HepG2 (cell line): ENCODE measurements around the gene WNK4. TPM values are rescaled to one million over a fixed set of nuclear protein-coding genes. Genes with fewer than 3 reads are reported as not detected.

Source experiments
- AKAP8 ChIP-seq: sonication (generic); formaldehyde crosslinking; IDR thresholded peaks from 2 replicates; pipeline ENCODE4 v1.5.1; 2020; ENCODE audit warnings: mild to moderate bottlenecking, missing genetic modification reagents
- ARHGAP35 ChIP-seq: sonication (generic); formaldehyde crosslinking; IDR thresholded peaks from 2 replicates; pipeline ENCODE4 v1.9.0; 2022; ENCODE audit warnings: mild to moderate bottlenecking, inconsistent platforms, moderate library complexity, missing genetic modification reagents, borderline replicate concordance
- CCDC6 ChIP-seq: sonication (generic); formaldehyde crosslinking; IDR thresholded peaks from 2 replicates; pipeline ENCODE4 v1.8.1; 2022; ENCODE audit warnings: mild to moderate bottlenecking, missing genetic modification reagents, moderate library complexity
- CEBPB ChIP-seq: IDR thresholded peaks from 2 replicates; pipeline ENCODE4 v1.6.1; 2011; ENCODE audit warnings: low read depth, low read length, improper control_type of control experiment, borderline replicate concordance
- FLYWCH1 ChIP-seq: sonication (generic); formaldehyde crosslinking; IDR thresholded peaks from 2 replicates; pipeline ENCODE4 v1.8.1; 2023; ENCODE audit warnings: mild to moderate bottlenecking, missing genetic modification reagents
- FOSL1 ChIP-seq: sonication (generic); formaldehyde crosslinking; IDR thresholded peaks from 2 replicates; pipeline ENCODE4 v1.9.0; 2021; ENCODE audit warnings: missing genetic modification reagents, borderline replicate concordance
- FOXC1 ChIP-seq: sonication (generic); formaldehyde crosslinking; IDR thresholded peaks from 2 replicates; pipeline ENCODE4 v1.8.0; 2022; ENCODE audit warnings: mild to moderate bottlenecking, missing genetic modification reagents, borderline replicate concordance
- FOXP1 ChIP-seq, 2 experiments: fragments of 450-650 bp in 1 of 2; IDR thresholded peaks; 2 replicates each; pipeline ENCODE4 v1.6.1; 2017 to 2018; ENCODE audit warnings: antibody characterized with exemption in 1 of 2
- HOXA3 ChIP-seq: sonication (generic); formaldehyde crosslinking; IDR thresholded peaks from 2 replicates; pipeline ENCODE4 v1.5.0; 2020; ENCODE audit warnings: missing genetic modification reagents
- HOXA9 ChIP-seq: sonication (generic); formaldehyde crosslinking; IDR thresholded peaks from 2 replicates; pipeline ENCODE4 v1.8.1; 2022; ENCODE audit warnings: missing genetic modification reagents, mild to moderate bottlenecking, moderate library complexity, borderline replicate concordance
- IRF2 ChIP-seq: IDR thresholded peaks from 2 replicates; pipeline ENCODE4 v1.6.1; 2018; ENCODE audit warnings: missing genetic modification reagents, missing compliant biosample characterization
- JARID2 ChIP-seq: sonication (generic); formaldehyde crosslinking; IDR thresholded peaks from 2 replicates; pipeline ENCODE4 v1.8.1; 2023; ENCODE audit warnings: missing genetic modification reagents, inconsistent platforms; ENCODE audit not compliant: insufficient replicate concordance
- NCOR1 ChIP-seq: fragments of 200-600 bp; sonication (generic); IDR thresholded peaks from 2 replicates; pipeline ENCODE4 v1.7.0; 2017; ENCODE audit warnings: antibody characterized with exemption, low read length, borderline replicate concordance
- NFKB2 ChIP-seq: sonication (generic); formaldehyde crosslinking; IDR thresholded peaks from 2 replicates; pipeline ENCODE4 v1.4.0; 2020; ENCODE audit warnings: missing genetic modification reagents, borderline replicate concordance
- RAD51 ChIP-seq: fragments of 450-650 bp; IDR thresholded peaks from 2 replicates; pipeline ENCODE4 v1.6.1; 2016; ENCODE audit warnings: borderline replicate concordance
- RARA ChIP-seq: IDR thresholded peaks from 2 replicates; pipeline ENCODE4 v1.6.1; 2016; ENCODE audit warnings: missing genetic modification reagents, missing compliant biosample characterization
- RBM39 ChIP-seq: fragments of 200-400 bp; formaldehyde crosslinking; IDR thresholded peaks from one replicate; pipeline ENCODE4 v1.6.1; 2018; ENCODE audit warnings: antibody characterized with exemption, mild to moderate bottlenecking, low read depth, low read length; ENCODE audit not compliant: poor library complexity, severe bottlenecking
- SAP130 ChIP-seq: IDR thresholded peaks from 2 replicates; pipeline ENCODE4 v1.6.1; 2016; ENCODE audit warnings: low read depth
- SIN3A ChIP-seq: IDR thresholded peaks from 2 replicates; pipeline ENCODE4 v1.6.1; 2011; ENCODE audit warnings: low read depth, mild to moderate bottlenecking, control low read depth, low read length, borderline replicate concordance
- ZNF234 ChIP-seq: sonication (generic); formaldehyde crosslinking; conservative IDR thresholded peaks from 2 replicates; pipeline ENCODE4 v1.5.1; 2020; ENCODE audit warnings: mild to moderate bottlenecking, missing genetic modification reagents
- ZNF263 ChIP-seq: sonication (generic); formaldehyde crosslinking; IDR thresholded peaks from 2 replicates; pipeline ENCODE4 v1.4.0; 2020; ENCODE audit warnings: missing genetic modification reagents
- polyA plus RNA-seq, 8 experiments: library from polyadenylated mRNA; depleted of rRNA in 3 of 8; stranded (reverse) in 7 of 8; unstranded in 1 of 8; fragments of >200 nt; fragmentation: Illumina TruSeq in 4 of 8; extraction: Trizol in 4 of 8; gene quantifications; 2 replicates each; pipeline versions ENCODE4 v1.2.1 to v1.2.3, GENCODE V29; 2011 to 2016; ENCODE audit warnings: low read depth in 4 of 8, missing spikeins in 1 of 8, mixed read lengths in 1 of 8; ENCODE audit not compliant: insufficient read depth in 1 of 8
- total RNA-seq, 5 experiments: library from RNA; depleted of rRNA; stranded (reverse); fragments of >200 nt; fragmentation: Illumina TruSeq; extraction: Trizol; gene quantifications; 2 replicates each; pipeline ENCODE4 v1.2.3, GENCODE V29; 2016; ENCODE audit warnings: low read depth in 1 of 5
- TF ChIP-seq, protein P1 (sequence below): sonication (generic); formaldehyde crosslinking; IDR thresholded peaks from 2 replicates; pipeline ENCODE4 v1.4.0; 2020; ENCODE audit warnings: missing genetic modification reagents
- TF ChIP-seq, protein P2 (sequence below): sonication (generic); formaldehyde crosslinking; IDR thresholded peaks from 2 replicates; pipeline ENCODE4 v1.5.1; 2020; ENCODE audit warnings: missing genetic modification reagents, mild to moderate bottlenecking, borderline replicate concordance
- TF ChIP-seq, protein P3 (sequence below): fragments of 450-650 bp; IDR thresholded peaks from 2 replicates; pipeline ENCODE4 v1.6.1; 2017
- TF ChIP-seq, protein P4 (sequence below): sonication (generic); formaldehyde crosslinking; IDR thresholded peaks from 2 replicates; pipeline ENCODE4 v1.4.0; 2020; ENCODE audit warnings: mild to moderate bottlenecking, missing genetic modification reagents
- TF ChIP-seq, protein P5 (sequence below): sonication (generic); formaldehyde crosslinking; IDR thresholded peaks from 2 replicates; pipeline ENCODE4 v1.5.0; 2020; ENCODE audit warnings: missing genetic modification reagents

Gene WNK4
- total and polyA plus RNA-seq, 2 of the 13 experiments (the other 11 are each of a cell fraction or from before 2014, with no cell fraction given): 2.7 to 13.7 TPM

DNA sequence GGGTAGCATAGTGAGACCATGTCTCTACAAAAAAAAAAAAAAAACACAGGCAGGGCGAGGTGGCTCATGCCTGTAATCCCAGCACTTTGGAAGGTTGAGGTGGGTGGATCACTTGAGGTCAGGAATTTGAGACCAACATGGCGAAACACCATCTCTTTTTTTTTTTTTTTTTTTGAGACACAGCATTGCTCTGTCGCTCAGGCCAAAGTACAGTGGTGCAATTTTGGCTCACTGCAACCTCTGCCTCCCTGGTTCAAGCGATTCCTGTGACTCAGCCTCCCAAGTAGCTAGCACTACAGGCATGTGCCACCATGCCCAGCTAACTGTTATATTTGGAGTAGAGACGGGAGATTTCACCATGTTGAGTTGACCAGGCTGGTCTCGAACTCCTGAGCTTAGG lies 14.3 kb upstream of the WNK4 start (continued):
- no peak for TF ChIP-seq SIN3A
- 0 out of 2 replicates have a peak, but pooled peaks have one; percentile 10 for TF ChIP-seq RARA (CRISPR knock-in tag)
- 0 out of 2 replicates have a peak, but pooled peaks have one; percentile 37 for TF ChIP-seq SAP130 (CRISPR knock-in tag)
- TF ChIP-seq, protein P1, sequence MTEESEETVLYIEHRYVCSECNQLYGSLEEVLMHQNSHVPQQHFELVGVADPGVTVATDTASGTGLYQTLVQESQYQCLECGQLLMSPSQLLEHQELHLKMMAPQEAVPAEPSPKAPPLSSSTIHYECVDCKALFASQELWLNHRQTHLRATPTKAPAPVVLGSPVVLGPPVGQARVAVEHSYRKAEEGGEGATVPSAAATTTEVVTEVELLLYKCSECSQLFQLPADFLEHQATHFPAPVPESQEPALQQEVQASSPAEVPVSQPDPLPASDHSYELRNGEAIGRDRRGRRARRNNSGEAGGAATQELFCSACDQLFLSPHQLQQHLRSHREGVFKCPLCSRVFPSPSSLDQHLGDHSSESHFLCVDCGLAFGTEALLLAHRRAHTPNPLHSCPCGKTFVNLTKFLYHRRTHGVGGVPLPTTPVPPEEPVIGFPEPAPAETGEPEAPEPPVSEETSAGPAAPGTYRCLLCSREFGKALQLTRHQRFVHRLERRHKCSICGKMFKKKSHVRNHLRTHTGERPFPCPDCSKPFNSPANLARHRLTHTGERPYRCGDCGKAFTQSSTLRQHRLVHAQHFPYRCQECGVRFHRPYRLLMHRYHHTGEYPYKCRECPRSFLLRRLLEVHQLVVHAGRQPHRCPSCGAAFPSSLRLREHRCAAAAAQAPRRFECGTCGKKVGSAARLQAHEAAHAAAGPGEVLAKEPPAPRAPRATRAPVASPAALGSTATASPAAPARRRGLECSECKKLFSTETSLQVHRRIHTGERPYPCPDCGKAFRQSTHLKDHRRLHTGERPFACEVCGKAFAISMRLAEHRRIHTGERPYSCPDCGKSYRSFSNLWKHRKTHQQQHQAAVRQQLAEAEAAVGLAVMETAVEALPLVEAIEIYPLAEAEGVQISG (CRISPR knock-in tag): no peak
- no peak for TF ChIP-seq NFKB2 (CRISPR knock-in tag)
- peak; percentile 71; the same call in 1 of the 2 replicates for TF ChIP-seq CEBPB
- 0 out of 2 replicates have a peak, but pooled peaks have one; percentile 2 for TF ChIP-seq RAD51
- no peak for TF ChIP-seq ARHGAP35 (CRISPR knock-in tag)
- TF ChIP-seq FOSL1 (CRISPR knock-in tag): no peak
- TF ChIP-seq FOXC1 (CRISPR knock-in tag): no peak
- TF ChIP-seq RBM39: no peak
- TF ChIP-seq, protein P2, sequence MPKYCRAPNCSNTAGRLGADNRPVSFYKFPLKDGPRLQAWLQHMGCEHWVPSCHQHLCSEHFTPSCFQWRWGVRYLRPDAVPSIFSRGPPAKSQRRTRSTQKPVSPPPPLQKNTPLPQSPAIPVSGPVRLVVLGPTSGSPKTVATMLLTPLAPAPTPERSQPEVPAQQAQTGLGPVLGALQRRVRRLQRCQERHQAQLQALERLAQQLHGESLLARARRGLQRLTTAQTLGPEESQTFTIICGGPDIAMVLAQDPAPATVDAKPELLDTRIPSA: no peak
- TF ChIP-seq ZNF234 (CRISPR knock-in tag): no peak
- TF ChIP-seq, protein P3, sequence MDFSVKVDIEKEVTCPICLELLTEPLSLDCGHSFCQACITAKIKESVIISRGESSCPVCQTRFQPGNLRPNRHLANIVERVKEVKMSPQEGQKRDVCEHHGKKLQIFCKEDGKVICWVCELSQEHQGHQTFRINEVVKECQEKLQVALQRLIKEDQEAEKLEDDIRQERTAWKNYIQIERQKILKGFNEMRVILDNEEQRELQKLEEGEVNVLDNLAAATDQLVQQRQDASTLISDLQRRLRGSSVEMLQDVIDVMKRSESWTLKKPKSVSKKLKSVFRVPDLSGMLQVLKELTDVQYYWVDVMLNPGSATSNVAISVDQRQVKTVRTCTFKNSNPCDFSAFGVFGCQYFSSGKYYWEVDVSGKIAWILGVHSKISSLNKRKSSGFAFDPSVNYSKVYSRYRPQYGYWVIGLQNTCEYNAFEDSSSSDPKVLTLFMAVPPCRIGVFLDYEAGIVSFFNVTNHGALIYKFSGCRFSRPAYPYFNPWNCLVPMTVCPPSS: no peak
- TF ChIP-seq HOXA9 (CRISPR knock-in tag): no peak
- TF ChIP-seq, protein P4, sequence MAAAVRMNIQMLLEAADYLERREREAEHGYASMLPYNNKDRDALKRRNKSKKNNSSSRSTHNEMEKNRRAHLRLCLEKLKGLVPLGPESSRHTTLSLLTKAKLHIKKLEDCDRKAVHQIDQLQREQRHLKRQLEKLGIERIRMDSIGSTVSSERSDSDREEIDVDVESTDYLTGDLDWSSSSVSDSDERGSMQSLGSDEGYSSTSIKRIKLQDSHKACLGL (CRISPR knock-in tag): no peak
- TF ChIP-seq FLYWCH1 (CRISPR knock-in tag): no peak
- TF ChIP-seq ZNF263 (CRISPR knock-in tag): no peak
- TF ChIP-seq IRF2 (CRISPR knock-in tag): no peak
- TF ChIP-seq, protein P5, sequence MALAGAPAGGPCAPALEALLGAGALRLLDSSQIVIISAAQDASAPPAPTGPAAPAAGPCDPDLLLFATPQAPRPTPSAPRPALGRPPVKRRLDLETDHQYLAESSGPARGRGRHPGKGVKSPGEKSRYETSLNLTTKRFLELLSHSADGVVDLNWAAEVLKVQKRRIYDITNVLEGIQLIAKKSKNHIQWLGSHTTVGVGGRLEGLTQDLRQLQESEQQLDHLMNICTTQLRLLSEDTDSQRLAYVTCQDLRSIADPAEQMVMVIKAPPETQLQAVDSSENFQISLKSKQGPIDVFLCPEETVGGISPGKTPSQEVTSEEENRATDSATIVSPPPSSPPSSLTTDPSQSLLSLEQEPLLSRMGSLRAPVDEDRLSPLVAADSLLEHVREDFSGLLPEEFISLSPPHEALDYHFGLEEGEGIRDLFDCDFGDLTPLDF (CRISPR knock-in tag): no peak
- TF ChIP-seq HOXA3 (CRISPR knock-in tag): peak; percentile 49; the same call in 1 of the 2 replicates
- TF ChIP-seq NCOR1: peak; percentile 44; the same call in 1 of the 2 replicates
- TF ChIP-seq JARID2 (CRISPR knock-in tag): no peak
- no peak for TF ChIP-seq CCDC6
- TF ChIP-seq FOXP1 (IDR thresholded peaks at IDR 0.05): 0 out of 2 replicates have a peak, but pooled peaks have one; percentile 28
- no peak for TF ChIP-seq FOXP1 (CRISPR knock-in tag; IDR thresholded peaks at IDR 0.05)
- no peak for TF ChIP-seq AKAP8 (CRISPR knock-in tag)
